ENCODE results near the gene MBNL3.
A peak's percentile ranks its signal among the peaks of the same experiment; 100 is the strongest.

DNA sequence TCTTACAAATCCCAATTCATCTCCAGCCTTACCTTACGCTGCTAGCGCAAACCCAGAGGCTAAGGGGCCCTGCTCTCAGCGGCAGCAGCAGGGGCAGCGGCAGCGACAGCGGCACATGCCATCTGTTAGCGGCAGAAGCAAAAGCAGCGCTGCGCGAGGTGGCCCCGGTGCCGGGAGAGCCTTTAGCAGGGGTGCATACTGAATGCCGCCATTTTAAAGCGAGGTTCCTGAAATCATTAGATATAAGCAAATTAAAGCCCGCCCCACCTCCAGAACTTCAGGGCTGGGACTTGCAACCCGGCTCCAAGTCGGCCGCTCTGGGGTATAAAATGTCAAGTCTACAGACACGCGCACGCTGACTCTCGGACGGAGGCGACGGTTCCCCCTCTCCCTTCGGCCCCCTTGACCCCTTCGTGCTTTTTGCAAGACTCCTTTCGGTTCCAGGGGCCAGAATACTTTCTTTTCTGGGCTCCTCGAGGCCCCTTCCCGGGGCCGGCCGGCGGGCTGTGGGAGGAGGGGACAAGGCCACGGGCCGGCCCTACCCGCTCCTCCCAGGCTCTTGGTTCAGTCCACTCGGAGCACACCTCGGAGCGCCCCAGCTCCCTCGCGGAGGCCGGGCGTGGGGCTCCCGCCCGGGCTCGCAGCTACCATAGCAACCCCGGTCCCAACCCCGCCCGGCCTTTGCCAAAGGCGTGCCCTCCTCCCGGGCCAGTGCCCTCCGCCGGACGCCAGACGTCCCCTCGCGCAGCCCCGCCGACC, at the start of gene MBNL3:
- TF ChIP-seq POLR2A (IDR thresholded peaks at IDR 0.05; ENCODE audit: low read length) (peak; percentile 77), GATA1 (IDR thresholded peaks at IDR 0.05; ENCODE audit: low read depth, low read length) (no peak)
